HG03064 (cell line): ENCODE data around the gene C18orf32.
A peak's percentile ranks its signal among the peaks of the same experiment; 100 is the strongest.
"Not testable (repeated sequence)": the region's sequence is repeated elsewhere in the genome, so short reads cannot be mapped to it uniquely, and the experiment has no call there.

Source experiments
- ATAC-seq: cut with Tn5 transposase; IDR thresholded peaks from one replicate; pipeline ENCODE4 v1.9.1; 2021; ENCODE audit warnings: low read depth; ENCODE audit not compliant: unreplicated experiment

The C18orf32 gene

GRCh38 chr18:49486953-49487710, at the start of gene C18orf32:
C18orf32 (minus strand) TSS chr18:49487234; CDS start chr18:49483748, 3,486 bp downstream.
- ATAC-seq = peak; percentile 94

- no peak for ATAC-seq
These were observed 48.0 kb upstream of the C18orf32 start for GRCh38 chr18:49534846-49535601.

- no peak for ATAC-seq
These were observed 44.7 kb upstream of the C18orf32 start for GRCh38 chr18:49531678-49532153.

GRCh38 chr18:49529596-49529995, 42.6 kb upstream of the C18orf32 start:
- ATAC-seq = no peak

GRCh38 chr18:49527631-49528327, 40.7 kb upstream of the C18orf32 start:
- ATAC-seq = no peak

GRCh38 chr18:49525981-49526380, 38.9 kb upstream of the C18orf32 start:
- ATAC-seq = no peak

- ATAC-seq = no peak
These were observed 37.9 kb upstream of the C18orf32 start for GRCh38 chr18:49524951-49525350.

- no peak for ATAC-seq
These were observed 37.3 kb upstream of the C18orf32 start for GRCh38 chr18:49524349-49524748.

- ATAC-seq = not testable (repeated sequence)
These were observed 36.6 kb upstream of the C18orf32 start for GRCh38 chr18:49523580-49524093.

GRCh38 chr18:49521216-49521835, 34.3 kb upstream of the C18orf32 start:
- ATAC-seq = no peak

GRCh38 chr18:49520661-49521145, 33.7 kb upstream of the C18orf32 start:
- no peak for ATAC-seq

GRCh38 chr18:49519101-49519971, 32.3 kb upstream of the C18orf32 start:
- no peak for ATAC-seq

- no peak for ATAC-seq
These were observed 30.4 kb upstream of the C18orf32 start for GRCh38 chr18:49517483-49517882.

- no peak for ATAC-seq
These were observed 28.5 kb upstream of the C18orf32 start for GRCh38 chr18:49515516-49515915.

- not testable (repeated sequence) for ATAC-seq
These were observed 28.0 kb upstream of the C18orf32 start for GRCh38 chr18:49515003-49515402.

- no peak for ATAC-seq
These were observed 27.5 kb upstream of the C18orf32 start for GRCh38 chr18:49514577-49514976.

GRCh38 chr18:49512876-49513275, 25.8 kb upstream of the C18orf32 start:
- not testable (repeated sequence) for ATAC-seq

- ATAC-seq = no peak
These were observed 23.5 kb upstream of the C18orf32 start for GRCh38 chr18:49510393-49511115.

GRCh38 chr18:49506438-49506837, 19.4 kb upstream of the C18orf32 start:
- not testable (repeated sequence) for ATAC-seq
